Activated naive CD4-positive, alpha-beta T cell treated with Interleukin-2 at 50 U/mL for 16 hours (primary cell): ENCODE data around the gene ERFE.

Experiments
- DNase-seq: peaks from one replicate; pipeline ENCODE4 v3.0.0-alpha.2; 2020

ERFE gene

GRCh38 chr2:238140040-238140439 is 18.7 kb upstream of the ERFE start:
- DNase-seq: no peak

- DNase-seq: no peak
Observed at GRCh38 chr2:238140721-238141540, 17.8 kb upstream of the ERFE start.

- DNase-seq: no peak
Observed at GRCh38 chr2:238141541-238142318, 17.0 kb upstream of the ERFE start.

GRCh38 chr2:238142382-238143205 is 16.2 kb upstream of the ERFE start:
- no peak for DNase-seq

- DNase-seq: no peak
Observed at GRCh38 chr2:238143239-238143951, 15.4 kb upstream of the ERFE start.

GRCh38 chr2:238144262-238144661 is 14.5 kb upstream of the ERFE start:
- DNase-seq: no peak

- DNase-seq: no peak
Observed at GRCh38 chr2:238145046-238145445, 13.7 kb upstream of the ERFE start.

- DNase-seq: no peak
Observed at GRCh38 chr2:238145851-238146250, 12.9 kb upstream of the ERFE start.

- DNase-seq: no peak
Observed at GRCh38 chr2:238146884-238147544, 11.8 kb upstream of the ERFE start.

GRCh38 chr2:238148981-238149380 is 9.8 kb upstream of the ERFE start:
- DNase-seq: no peak

GRCh38 chr2:238149841-238150572 is 8.8 kb upstream of the ERFE start:
- no peak for DNase-seq

- DNase-seq: no peak
Observed at GRCh38 chr2:238150686-238151085, 8.1 kb upstream of the ERFE start.

GRCh38 chr2:238151205-238151604 is 7.6 kb upstream of the ERFE start:
- no peak for DNase-seq

GRCh38 chr2:238151628-238152235 is 7.0 kb upstream of the ERFE start:
- DNase-seq: no peak

- no peak for DNase-seq
Observed at GRCh38 chr2:238152771-238153688, 5.7 kb upstream of the ERFE start.

GRCh38 chr2:238154570-238154969 is 4.2 kb upstream of the ERFE start:
- no peak for DNase-seq

- DNase-seq: no peak
Observed at GRCh38 chr2:238155051-238155760, 3.6 kb upstream of the ERFE start.

- no peak for DNase-seq
Observed at GRCh38 chr2:238155761-238156694, 2.7 kb upstream of the ERFE start.
